ENCODE measurements around the gene CENPC. TPM values are rescaled to one million over a fixed set of nuclear protein-coding genes. Genes with fewer than 3 reads are reported as not detected.

Gene CENPC
- total RNA-seq, 1 experiment from 2014 or later, result 19.1 TPM

- Mint-ChIP-seq H3K4me1 (peaks cover 8% of the 10 kb centered on the region), H3K4me3 (no peak overlapping the region), H3K27me3 (ENCODE audit: low read depth) (no peaks in the 10 kb centered on the region), H3K9me3 (peaks cover 3% of the 10 kb centered on the region; the same call in 1 of the 2 replicates), H3K27ac (no peak overlapping the region), H3K36me3 (no peaks in the 10 kb centered on the region)
- CTCF ChIA-PET, result no interaction called here
- TF ChIP-seq ATF6 (CRISPR knock-in tag; IDR thresholded peaks at IDR 0.05) (no peak), ATF2 (CRISPR knock-in tag; IDR thresholded peaks at IDR 0.05; ENCODE audit: borderline replicate concordance, low read depth) (no peak), ZNF396 (CRISPR knock-in tag; IDR thresholded peaks at IDR 0.05; ENCODE audit: borderline replicate concordance) (no peak), EMX1 (CRISPR knock-in tag; IDR thresholded peaks at IDR 0.05) (no peak), TEAD1 (CRISPR knock-in tag; IDR thresholded peaks at IDR 0.05) (no peak), HMGXB4 (CRISPR knock-in tag; IDR thresholded peaks at IDR 0.05) (no peak), MLX (CRISPR knock-in tag; IDR thresholded peaks at IDR 0.05) (no peak), GABPB1 (CRISPR knock-in tag; IDR thresholded peaks at IDR 0.05) (no peak), ATF1 (CRISPR knock-in tag; IDR thresholded peaks at IDR 0.05) (no peak)
- no peak for ATAC-seq
- POLR2A ChIA-PET, result no interaction called here
- DNase-seq (ENCODE audit: low spot score), result no peak
Measured at GRCh38 chr4:67550857-67551256, 5.6 kb upstream of the CENPC start.

- Mint-ChIP-seq H3K27ac (no peak overlapping the region), H3K4me3 (no peak overlapping the region), H3K36me3 (no peaks in the 10 kb centered on the region), H3K4me1 (peaks cover 6% of the 10 kb centered on the region), H3K27me3 (ENCODE audit: low read depth) (no peaks in the 10 kb centered on the region), H3K9me3 (peaks cover 3% of the 10 kb centered on the region; the same call in 1 of the 2 replicates)
- POLR2A ChIA-PET, result no interaction called here
- no peak for DNase-seq (ENCODE audit: low spot score)
- CTCF ChIA-PET, result no interaction called here
- ATAC-seq, result no peak
- TF ChIP-seq STAT6 (CRISPR knock-in tag; conservative IDR thresholded peaks at IDR 0.05; ENCODE audit: low read depth) (no peak), ZNF423 (CRISPR knock-in tag; IDR thresholded peaks at IDR 0.05) (no peak), AR (CRISPR knock-in tag; IDR thresholded peaks at IDR 0.05) (no peak), NFATC4 (CRISPR knock-in tag; IDR thresholded peaks at IDR 0.05) (no peak), PRDM15 (CRISPR knock-in tag; IDR thresholded peaks at IDR 0.05) (no peak), FOXP1 (CRISPR knock-in tag; IDR thresholded peaks at IDR 0.05; ENCODE audit: borderline replicate concordance) (no peak), MYBL2 (CRISPR knock-in tag; IDR thresholded peaks at IDR 0.05) (no peak)
Measured at GRCh38 chr4:67550451-67550850, 5.1 kb upstream of the CENPC start.

Measured in WTC11 (cell line).